Mesendoderm (in vitro differentiated cells): ENCODE results near the gene BRINP1.

Experiments
- DNase-seq: peaks from one replicate; pipeline ENCODE4 v3.0.0; 2013
- H2AK5ac ChIP-seq: 2 replicates; pipeline ENCODE4 v1.6.1; 2013; ENCODE audit warnings: low read length, inconsistent platforms
- H2BK120ac ChIP-seq: 2 replicates; pipeline ENCODE4 v1.6.1; 2013; ENCODE audit warnings: low read depth, mild to moderate bottlenecking, low read length, moderate library complexity, mixed read lengths
- H2BK15ac ChIP-seq: replicated peaks from 2 replicates; pipeline ENCODE4 v1.6.1; 2013; ENCODE audit warnings: low read depth, mild to moderate bottlenecking, moderate library complexity
- H2BK5ac ChIP-seq: 2 replicates; pipeline ENCODE4 v1.6.1; 2013; ENCODE audit warnings: low read length, inconsistent platforms
- H3K18ac ChIP-seq: 2 replicates; pipeline ENCODE4 v1.6.1; 2013; ENCODE audit warnings: mild to moderate bottlenecking, low read length, mixed read lengths
- H3K23ac ChIP-seq: one replicate; pipeline ENCODE4 v1.6.1; 2013; ENCODE audit warnings: low read length
- H3K27ac ChIP-seq: 2 replicates; pipeline ENCODE4 v1.5.1; 2013; ENCODE audit warnings: low read depth, mild to moderate bottlenecking, inconsistent platforms, low read length, moderate library complexity
- H3K27me3 ChIP-seq: 2 replicates; pipeline ENCODE4 v1.6.1; 2013; ENCODE audit warnings: low read length, control low read depth, mild to moderate bottlenecking, inconsistent platforms; ENCODE audit not compliant: insufficient read depth, poor library complexity
- H3K36me3 ChIP-seq: 2 replicates; pipeline ENCODE4 v1.6.1; 2013; ENCODE audit warnings: low read length, inconsistent platforms; ENCODE audit not compliant: control insufficient read depth, insufficient read depth
- H3K4ac ChIP-seq: one replicate; pipeline ENCODE4 v1.6.1; 2013; ENCODE audit warnings: low read depth, mild to moderate bottlenecking, low read length, moderate library complexity
- H3K4me1 ChIP-seq: 2 replicates; pipeline ENCODE4 v1.6.1; 2013; ENCODE audit warnings: low read depth, low read length, inconsistent platforms; ENCODE audit not compliant: control insufficient read depth
- H3K4me2 ChIP-seq: 2 replicates; pipeline ENCODE4 v1.6.1; 2013; ENCODE audit warnings: low read length
- H3K4me3 ChIP-seq: 2 replicates; pipeline ENCODE4 v1.5.1; 2013; ENCODE audit warnings: mild to moderate bottlenecking, low read length
- H3K56ac ChIP-seq: one replicate; pipeline ENCODE4 v1.6.1; 2013; ENCODE audit warnings: low read length
- H3K79me1 ChIP-seq: 2 replicates; pipeline ENCODE4 v1.6.1; 2013; ENCODE audit warnings: low read length, inconsistent platforms
- H3K79me2 ChIP-seq: 2 replicates; pipeline ENCODE4 v1.6.1; 2013; ENCODE audit warnings: mild to moderate bottlenecking, low read length; ENCODE audit not compliant: control insufficient read depth, insufficient read depth
- H3K9ac ChIP-seq: 2 replicates; pipeline ENCODE4 v1.6.1; 2013; ENCODE audit warnings: low read length, inconsistent platforms
- H4K5ac ChIP-seq: one replicate; pipeline ENCODE4 v1.6.1; 2013; ENCODE audit warnings: low read length
- H4K8ac ChIP-seq: one replicate; pipeline ENCODE4 v1.6.1; 2013; ENCODE audit warnings: low read depth, mild to moderate bottlenecking, control low read depth, low read length, moderate library complexity
- WGBS: extraction: QIAGEN DNeasy Blood & Tissue Kit; methylation state at CpG from one replicate; pipeline ENCODE4 v1.1.7; 2013; ENCODE audit warnings: low lambda C conversion rate, missing lambda C conversion rate; ENCODE audit not compliant: insufficient coverage; ENCODE audit errors: extremely low coverage; 5-methylcytosine and 5-hydroxymethylcytosine counted together

BRINP1 gene

GRCh38 chr9:119400606-119401005 lies 31.4 kb upstream of the BRINP1 start:
- Histone ChIP-seq H3K36me3 (no peaks in the 10 kb centered on the region), H3K9ac (no peak overlapping the region), H3K27me3 (no peaks in the 10 kb centered on the region), H2BK5ac (no peak overlapping the region), H3K4me2 (no peak overlapping the region), H2BK15ac (no peak overlapping the region), H2BK120ac (no peak overlapping the region), H3K4ac (no peak overlapping the region), H3K27ac (no peak overlapping the region), H3K79me2 (no peaks in the 10 kb centered on the region), H3K4me1 (no peaks in the 10 kb centered on the region), H3K56ac (no peak overlapping the region), H3K23ac (no peak overlapping the region), H4K5ac (no peak overlapping the region), H4K8ac (no peak overlapping the region), H3K18ac (no peak overlapping the region), H3K4me3 (no peak overlapping the region), H3K79me1 (no peaks in the 10 kb centered on the region), H2AK5ac (no peak overlapping the region)
- WGBS = no CpG with 5 or more reads among the region's 2 CpGs
- no peak for DNase-seq

GRCh38 chr9:119398350-119398749 lies 29.1 kb upstream of the BRINP1 start:
- WGBS = no CpG with 5 or more reads among the region's 2 CpGs
- H3K4me1 ChIP-seq = no peaks in the 10 kb centered on the region
- H2BK15ac ChIP-seq = no peak overlapping the region
- no peaks in the 10 kb centered on the region for H3K27me3 ChIP-seq
- no peak overlapping the region for H2AK5ac ChIP-seq
- no peak overlapping the region for H3K4me2 ChIP-seq
- H3K56ac ChIP-seq = no peak overlapping the region
- H3K9ac ChIP-seq = no peak overlapping the region
- no peaks in the 10 kb centered on the region for H3K79me1 ChIP-seq
- no peak overlapping the region for H4K8ac ChIP-seq
- no peaks in the 10 kb centered on the region for H3K79me2 ChIP-seq
- no peak overlapping the region for H2BK120ac ChIP-seq
- no peak overlapping the region for H3K18ac ChIP-seq
- DNase-seq = no peak
- no peak overlapping the region for H3K27ac ChIP-seq
- H3K36me3 ChIP-seq = no peaks in the 10 kb centered on the region
- H2BK5ac ChIP-seq = no peak overlapping the region
- H3K4ac ChIP-seq = no peak overlapping the region
- H4K5ac ChIP-seq = no peak overlapping the region
- H3K4me3 ChIP-seq = no peak overlapping the region
- H3K23ac ChIP-seq = no peak overlapping the region

GRCh38 chr9:119391878-119392277 lies 22.6 kb upstream of the BRINP1 start:
- Histone ChIP-seq H3K9ac (no peak overlapping the region), H3K79me2 (no peaks in the 10 kb centered on the region), H3K4me3 (no peak overlapping the region), H3K4me2 (no peak overlapping the region), H2BK15ac (no peak overlapping the region), H3K79me1 (no peaks in the 10 kb centered on the region), H2BK120ac (no peak overlapping the region), H3K23ac (no peak overlapping the region), H3K27ac (no peak overlapping the region), H3K56ac (no peak overlapping the region), H3K4ac (no peak overlapping the region), H3K36me3 (no peaks in the 10 kb centered on the region), H3K18ac (no peak overlapping the region), H4K5ac (no peak overlapping the region), H3K4me1 (no peaks in the 10 kb centered on the region), H3K27me3 (no peaks in the 10 kb centered on the region), H2BK5ac (no peak overlapping the region), H2AK5ac (no peak overlapping the region), H4K8ac (no peak overlapping the region)
- no peak for DNase-seq

- Histone ChIP-seq H2AK5ac (no peak overlapping the region), H2BK120ac (no peak overlapping the region), H3K18ac (no peak overlapping the region), H3K27me3 (no peaks in the 10 kb centered on the region), H4K8ac (no peak overlapping the region), H3K36me3 (no peaks in the 10 kb centered on the region), H3K56ac (no peak overlapping the region), H2BK15ac (no peak overlapping the region), H3K4me2 (no peak overlapping the region), H3K79me2 (no peaks in the 10 kb centered on the region), H3K9ac (no peak overlapping the region), H3K79me1 (no peaks in the 10 kb centered on the region), H3K4me3 (no peak overlapping the region), H2BK5ac (no peak overlapping the region), H3K27ac (no peak overlapping the region), H3K4me1 (no peaks in the 10 kb centered on the region), H3K4ac (no peak overlapping the region), H3K23ac (no peak overlapping the region), H4K5ac (no peak overlapping the region)
- DNase-seq = peak; percentile 82
- no CpG with 5 or more reads among the region's 3 CpGs for WGBS
Observed at GRCh38 chr9:119375892-119376291, 6.7 kb upstream of the BRINP1 start.

GRCh38 chr9:119372951-119373350 lies 3.7 kb upstream of the BRINP1 start:
- Histone ChIP-seq H3K4me3 (no peak overlapping the region), H2BK120ac (no peak overlapping the region), H3K56ac (no peak overlapping the region), H3K4ac (no peak overlapping the region), H4K8ac (no peak overlapping the region), H3K9ac (no peak overlapping the region), H2BK5ac (no peak overlapping the region), H3K27me3 (no peaks in the 10 kb centered on the region), H3K4me2 (no peak overlapping the region), H3K36me3 (no peaks in the 10 kb centered on the region), H3K27ac (no peak overlapping the region), H2AK5ac (no peak overlapping the region), H4K5ac (no peak overlapping the region), H3K4me1 (peaks cover 8% of the 10 kb centered on the region), H3K79me2 (no peaks in the 10 kb centered on the region), H3K18ac (no peak overlapping the region), H3K79me1 (no peaks in the 10 kb centered on the region), H3K23ac (no peak overlapping the region), H2BK15ac (no peak overlapping the region)
- no peak for DNase-seq
- WGBS = no CpG with 5 or more reads among the region's 2 CpGs

GRCh38 chr9:119370816-119371215 lies 1.6 kb upstream of the BRINP1 start:
- Histone ChIP-seq H3K27me3 (no peaks in the 10 kb centered on the region), H2BK5ac (no peak overlapping the region), H3K9ac (no peak overlapping the region), H3K4me2 (no peak overlapping the region), H3K4ac (no peak overlapping the region), H3K23ac (no peak overlapping the region), H2AK5ac (no peak overlapping the region), H3K18ac (no peak overlapping the region), H4K5ac (no peak overlapping the region), H3K56ac (no peak overlapping the region), H3K4me1 (peaks cover 11% of the 10 kb centered on the region), H3K36me3 (no peaks in the 10 kb centered on the region), H3K27ac (no peak overlapping the region), H3K79me2 (no peaks in the 10 kb centered on the region), H3K79me1 (no peaks in the 10 kb centered on the region), H4K8ac (no peak overlapping the region), H3K4me3 (no peak overlapping the region), H2BK15ac (no peak overlapping the region), H2BK120ac (no peak overlapping the region)
- no CpG with 5 or more reads among the region's 8 CpGs for WGBS
- DNase-seq = peak; percentile 81
